Right hindlimb (tissue), 1 donor: ENCODE measurements around the gene ERAL1.
"Not testable (repeated sequence)": the region's sequence is repeated elsewhere in the genome, so short reads cannot be mapped to it uniquely, and the experiment has no call there.

ENCODE experiments used
- DNase-seq: peaks from one replicate; pipeline ENCODE4 v3.0.0-alpha.2; 2018

ERAL1 gene

GRCh38 chr17:28901866-28902818 lies 47.3 kb downstream of the ERAL1 start:
- no peak for DNase-seq

DNA sequence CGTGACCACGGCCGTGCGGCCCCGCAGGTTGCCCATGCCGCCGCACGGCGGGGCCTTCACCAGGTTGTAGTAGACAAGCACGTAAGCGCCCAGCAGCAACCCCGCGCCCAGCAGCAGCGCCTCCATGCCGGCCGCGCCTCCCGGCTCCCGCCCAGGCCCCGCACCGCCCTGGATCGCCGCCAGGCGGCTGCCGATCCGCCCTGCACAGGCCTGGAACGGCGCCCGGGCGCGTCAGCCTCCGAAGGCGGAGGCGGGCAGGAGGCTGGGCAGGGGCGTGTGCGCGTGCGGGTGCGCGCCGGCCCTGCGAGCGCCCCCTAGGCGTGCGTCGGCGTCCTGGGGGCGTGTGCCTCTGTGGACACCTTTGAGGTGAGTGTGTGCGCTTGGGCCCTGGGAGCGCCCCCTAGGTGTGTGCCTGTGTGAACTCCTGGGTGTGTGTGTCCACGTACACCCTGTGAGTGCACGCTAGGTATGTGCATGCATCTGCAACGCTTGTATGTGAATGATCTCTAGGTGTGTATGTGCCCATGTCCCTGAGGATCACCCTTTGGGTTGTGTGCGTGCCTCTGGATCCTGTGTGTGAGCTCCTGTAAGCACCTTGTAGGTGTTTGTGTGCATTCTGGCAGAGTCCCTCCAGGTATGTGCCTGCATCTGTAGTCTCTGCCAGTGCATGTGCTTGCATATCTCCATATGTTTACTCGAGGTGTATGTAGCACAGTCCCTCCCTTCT lies 48.2 kb downstream of the ERAL1 start, which contains the start of gene DHRS13:
TSS of gene DHRS13 (minus strand) at position 261 of the 727 bp plus-strand sequence. CDS start at position 126, 135 bp downstream.
- DNase-seq, result peak; percentile 88

GRCh38 chr17:28903546-28903841 lies 48.7 kb downstream of the ERAL1 start:
- not testable (repeated sequence) for DNase-seq

DNA sequence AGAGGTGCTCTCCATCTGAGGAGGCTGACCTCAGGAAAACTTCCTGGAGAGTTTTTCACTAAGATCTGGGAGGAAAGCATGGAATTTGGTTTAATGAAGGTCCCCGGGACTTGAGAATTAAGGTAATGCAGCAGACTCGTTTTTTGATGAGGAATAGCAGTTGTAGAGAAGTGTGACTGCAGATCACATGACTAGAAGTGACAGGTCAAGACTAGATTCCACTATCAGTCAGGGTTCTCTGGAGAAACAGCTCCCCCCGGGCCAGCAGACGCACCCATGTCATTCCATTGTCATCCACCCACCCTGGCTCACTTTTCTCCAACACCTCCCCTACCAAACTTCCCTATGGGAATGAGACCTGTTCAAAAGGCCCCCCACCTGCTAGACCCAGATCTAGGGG lies 50.0 kb downstream of the ERAL1 start:
- DNase-seq, result no peak

GRCh38 chr17:28906276-28906675 lies 51.5 kb downstream of the ERAL1 start:
- DNase-seq, result no peak

DNA sequence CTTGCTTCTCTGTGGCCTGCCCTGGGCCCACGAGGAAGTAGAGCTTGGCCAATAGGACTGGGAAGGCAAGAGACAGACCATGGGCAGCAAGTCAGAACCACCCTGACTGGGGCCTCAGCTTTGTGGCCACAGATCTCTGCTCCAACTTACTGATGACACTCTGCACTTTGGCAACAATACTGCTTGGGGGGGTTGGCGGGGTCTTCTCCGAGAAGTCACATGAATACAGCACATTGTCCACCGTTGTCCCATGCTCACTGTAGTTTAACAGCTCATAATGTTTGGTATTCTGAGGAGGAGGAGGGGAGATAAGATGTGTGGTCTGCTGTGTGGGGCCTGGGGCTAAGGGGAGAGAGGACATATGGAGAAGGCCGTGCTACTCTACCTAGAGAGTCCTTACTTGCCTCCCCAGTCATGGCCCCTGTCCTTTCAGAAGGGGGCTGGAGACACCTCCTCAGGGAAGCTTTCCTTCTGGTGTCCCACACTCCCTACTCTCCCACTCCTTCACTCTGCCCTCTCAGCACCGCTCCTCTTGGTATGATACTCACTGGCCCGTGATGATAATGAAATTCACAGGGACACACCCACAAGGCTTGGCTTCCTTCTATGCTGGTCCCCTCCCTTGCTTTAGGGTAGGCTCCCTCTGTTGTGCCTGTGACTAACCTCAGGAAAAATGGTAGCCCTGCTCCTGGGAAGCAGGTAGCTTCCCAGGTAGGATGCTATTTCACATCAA lies 52.1 kb downstream of the ERAL1 start:
- DNase-seq, result no peak

DNA sequence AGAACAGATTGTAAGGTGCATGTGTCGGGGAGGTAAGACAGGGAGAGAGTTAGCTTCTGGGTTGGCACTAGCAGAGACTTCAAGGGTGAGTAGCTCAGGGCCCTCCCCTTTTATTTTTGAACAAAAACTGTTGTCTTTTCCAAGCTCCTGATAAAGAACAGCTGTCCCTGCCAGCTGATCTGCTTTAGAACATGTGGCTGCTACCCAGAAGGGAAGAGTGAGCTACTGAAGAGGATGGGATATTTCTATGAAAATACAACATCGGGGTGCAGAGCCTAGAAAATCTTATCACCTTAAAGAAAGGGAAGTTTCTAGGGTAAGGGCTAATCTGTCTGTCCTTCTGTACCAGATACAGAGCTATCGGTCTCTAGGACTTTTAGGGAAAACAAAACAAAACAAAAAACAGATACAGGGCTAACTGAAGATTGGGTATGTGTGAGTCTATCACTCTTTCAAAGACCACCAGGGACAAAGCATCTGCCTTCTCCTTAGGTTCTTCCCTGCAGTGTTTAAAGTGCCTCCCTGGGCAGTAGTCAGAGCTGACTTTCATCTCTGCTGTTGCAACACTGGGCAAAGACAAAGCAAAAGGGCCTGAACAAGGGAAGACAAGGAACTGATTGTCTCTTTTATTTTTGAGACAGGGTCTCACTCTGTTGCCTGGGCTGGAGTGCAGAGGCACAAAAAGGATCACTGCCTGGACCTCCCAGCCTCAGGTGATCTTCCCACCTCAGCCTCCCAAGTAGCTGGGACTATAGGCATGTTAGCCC lies 53.1 kb downstream of the ERAL1 start:
- no peak for DNase-seq

DNA sequence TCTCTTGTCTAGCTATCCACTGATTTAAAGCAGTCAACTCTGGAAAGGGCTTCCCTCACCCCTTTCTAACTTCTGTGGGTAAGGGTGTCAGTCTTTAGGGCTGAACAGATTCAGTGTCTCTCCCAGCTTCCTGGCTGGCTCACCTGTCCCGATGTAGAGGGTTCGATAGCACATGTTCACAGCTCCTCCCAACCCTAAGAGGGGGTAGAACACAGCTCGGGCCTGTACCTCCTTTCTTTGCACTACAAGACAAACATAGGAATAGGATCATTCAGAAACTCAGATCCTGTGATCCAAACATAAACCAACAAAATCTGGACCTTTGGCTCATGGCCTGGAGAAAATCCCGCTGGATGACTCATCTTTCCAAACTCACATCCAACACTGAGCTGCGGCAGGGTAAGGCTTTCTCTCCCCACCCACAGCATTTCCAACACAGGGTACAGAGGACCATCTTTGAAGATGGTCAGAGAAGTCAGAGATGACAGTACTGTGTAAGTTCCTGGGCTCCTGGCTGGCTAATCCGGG lies 53.9 kb downstream of the ERAL1 start:
- peak; percentile 53 for DNase-seq

GRCh38 chr17:28910534-28910933 lies 55.7 kb downstream of the ERAL1 start:
- DNase-seq, result no peak
